ENCODE data around the gene DSCAML1.

DNA sequence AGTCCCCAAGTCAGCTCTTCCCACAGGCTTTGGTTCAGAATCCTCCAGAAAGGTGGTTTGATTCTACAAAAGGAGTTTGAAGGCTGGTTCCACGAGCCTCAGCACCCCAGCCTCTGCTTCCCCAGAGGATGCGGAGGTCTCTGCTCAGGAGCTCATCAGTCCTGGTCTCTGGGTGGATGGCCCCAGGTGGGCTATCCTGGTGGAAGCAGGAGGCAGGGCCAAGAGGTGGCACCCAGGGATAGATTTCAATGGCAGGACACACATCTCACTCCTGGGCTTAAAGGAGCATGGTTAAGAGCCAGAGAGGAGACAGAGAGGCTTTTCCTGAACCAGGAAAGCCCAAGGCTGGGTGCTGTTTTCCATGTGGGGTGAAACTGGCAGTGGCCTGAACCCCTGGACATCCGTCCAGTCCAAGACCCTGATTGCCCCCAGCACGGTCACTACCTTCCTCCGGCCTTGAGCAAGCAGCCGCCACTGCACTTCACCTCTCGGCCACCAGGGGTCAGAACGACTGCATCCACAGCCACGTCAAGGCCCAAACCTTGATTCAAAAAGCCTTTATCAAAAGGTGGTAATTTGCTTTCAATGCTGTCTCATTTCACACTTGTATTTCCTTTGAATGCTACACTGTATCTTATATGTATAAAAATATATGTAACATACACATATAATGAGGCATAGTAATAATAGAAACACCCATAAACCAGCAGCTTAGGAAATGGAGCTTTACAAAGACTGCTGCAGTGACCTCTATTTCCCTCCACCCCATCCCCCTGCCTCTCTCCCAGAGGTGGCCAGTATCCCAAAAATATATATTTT, 46.9 kb upstream of the DSCAML1 start:
- TF ChIP-seq POLR2AphosphoS5 (IDR thresholded peaks at IDR 0.05; ENCODE audit: low read depth, low read length): no peak
- TF ChIP-seq, protein P1, sequence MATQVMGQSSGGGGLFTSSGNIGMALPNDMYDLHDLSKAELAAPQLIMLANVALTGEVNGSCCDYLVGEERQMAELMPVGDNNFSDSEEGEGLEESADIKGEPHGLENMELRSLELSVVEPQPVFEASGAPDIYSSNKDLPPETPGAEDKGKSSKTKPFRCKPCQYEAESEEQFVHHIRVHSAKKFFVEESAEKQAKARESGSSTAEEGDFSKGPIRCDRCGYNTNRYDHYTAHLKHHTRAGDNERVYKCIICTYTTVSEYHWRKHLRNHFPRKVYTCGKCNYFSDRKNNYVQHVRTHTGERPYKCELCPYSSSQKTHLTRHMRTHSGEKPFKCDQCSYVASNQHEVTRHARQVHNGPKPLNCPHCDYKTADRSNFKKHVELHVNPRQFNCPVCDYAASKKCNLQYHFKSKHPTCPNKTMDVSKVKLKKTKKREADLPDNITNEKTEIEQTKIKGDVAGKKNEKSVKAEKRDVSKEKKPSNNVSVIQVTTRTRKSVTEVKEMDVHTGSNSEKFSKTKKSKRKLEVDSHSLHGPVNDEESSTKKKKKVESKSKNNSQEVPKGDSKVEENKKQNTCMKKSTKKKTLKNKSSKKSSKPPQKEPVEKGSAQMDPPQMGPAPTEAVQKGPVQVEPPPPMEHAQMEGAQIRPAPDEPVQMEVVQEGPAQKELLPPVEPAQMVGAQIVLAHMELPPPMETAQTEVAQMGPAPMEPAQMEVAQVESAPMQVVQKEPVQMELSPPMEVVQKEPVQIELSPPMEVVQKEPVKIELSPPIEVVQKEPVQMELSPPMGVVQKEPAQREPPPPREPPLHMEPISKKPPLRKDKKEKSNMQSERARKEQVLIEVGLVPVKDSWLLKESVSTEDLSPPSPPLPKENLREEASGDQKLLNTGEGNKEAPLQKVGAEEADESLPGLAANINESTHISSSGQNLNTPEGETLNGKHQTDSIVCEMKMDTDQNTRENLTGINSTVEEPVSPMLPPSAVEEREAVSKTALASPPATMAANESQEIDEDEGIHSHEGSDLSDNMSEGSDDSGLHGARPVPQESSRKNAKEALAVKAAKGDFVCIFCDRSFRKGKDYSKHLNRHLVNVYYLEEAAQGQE (IDR thresholded peaks at IDR 0.05; ENCODE audit: insufficient read depth in 1 of 2, low read depth in 2 of 2, low read length in 2 of 2): no peak
